Activated naive CD4-positive, alpha-beta T cell treated with anti-CD3 and anti-CD28 coated beads for 36 hours (primary cell): ENCODE data around the gene RAB18. TPM values are rescaled to one million over a fixed set of nuclear protein-coding genes. Genes with fewer than 3 reads are reported as not detected.
A peak's percentile ranks its signal among the peaks of the same experiment; 100 is the strongest.
"Not testable (repeated sequence)": the region's sequence is repeated elsewhere in the genome, so short reads cannot be mapped to it uniquely, and the experiment has no call there.

Source experiments
- CTCF ChIA-PET: fragments of 350-600 bp; sonication (Branson Sonifier 250); formaldehyde crosslinking; loops from one replicate; lab custom pipeline; 2021; ENCODE audit warnings: antibody characterized with exemption; lab: Charles Lee
- DNase-seq: peaks from one replicate; pipeline ENCODE4 v3.0.0-alpha.2; 2020
- H3K27ac Mint-ChIP-seq: one replicate; pipeline ENCODE4 v1.8.0; 2021; ENCODE audit warnings: mild to moderate bottlenecking, mixed read lengths
- H3K27me3 Mint-ChIP-seq: one replicate; pipeline ENCODE4 v1.8.0; 2021; ENCODE audit warnings: low read depth, mixed read lengths
- H3K36me3 Mint-ChIP-seq: one replicate; pipeline ENCODE4 v1.8.0; 2021; ENCODE audit warnings: low read depth, mixed read lengths
- H3K4me1 Mint-ChIP-seq: one replicate; pipeline ENCODE4 v1.8.0; 2021; ENCODE audit warnings: low read depth, mixed read lengths
- H3K4me3 Mint-ChIP-seq: one replicate; pipeline ENCODE4 v1.8.0; 2021; ENCODE audit warnings: mild to moderate bottlenecking, moderate library complexity, mixed read lengths
- H3K9me3 Mint-ChIP-seq: one replicate; pipeline ENCODE4 v1.8.0; 2021; ENCODE audit warnings: mixed read lengths
- intact Hi-C: fragments of 100-400 bp; cut with micrococcal nuclease; formaldehyde crosslinking; loops from one replicate; pipeline ENCODE4 v1.15.1; 2023
- total RNA-seq, 2 experiments: library from RNA; stranded (reverse); gene quantifications; one replicate each; pipeline ENCODE4 v1.2.3, GENCODE V29; 2021

Gene RAB18
- total RNA-seq, 2 experiments from 2014 or later, result 35.4 to 41.3 TPM

- no peaks in the 10 kb centered on the region for H3K27me3 Mint-ChIP-seq
- intact Hi-C loops, result no loop called here
- no peak overlapping the region for H3K4me3 Mint-ChIP-seq
- no peak for DNase-seq
- peaks cover 7% of the 10 kb centered on the region for H3K9me3 Mint-ChIP-seq
- peaks cover 4% of the 10 kb centered on the region for H3K36me3 Mint-ChIP-seq
- CTCF ChIA-PET, result interaction anchor here (0.8 to 1.5 kb wide), 2 partner anchors 9 to 37 kb away, joined by 4 to 7 read pairs; no protein-coding TSS in a partner anchor
- no peaks in the 10 kb centered on the region for H3K4me1 Mint-ChIP-seq
- no peak overlapping the region for H3K27ac Mint-ChIP-seq
Measured at GRCh38 chr10:27482984-27483956, 20.8 kb upstream of the RAB18 start.

DNA sequence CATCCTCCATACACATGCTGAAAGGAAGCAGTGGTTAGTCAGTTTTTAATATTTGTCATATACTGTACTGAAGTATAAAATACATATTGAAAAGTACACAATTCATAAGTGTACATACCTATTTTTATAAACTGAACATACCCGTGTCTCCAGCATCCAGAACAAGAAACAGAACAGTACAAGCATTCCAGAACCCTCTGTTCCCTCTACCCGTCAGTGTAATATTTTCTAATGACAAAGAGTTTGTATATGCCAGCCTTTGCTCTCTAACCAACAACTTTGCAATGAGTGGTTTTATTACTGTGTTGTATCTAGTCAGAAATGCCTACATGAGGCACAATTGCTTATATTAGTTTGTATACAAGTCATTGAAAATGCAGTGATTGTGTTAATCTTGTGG, 18.7 kb upstream of the RAB18 start:
- intact Hi-C loops, result no loop called here
- H3K27me3 Mint-ChIP-seq, result no peaks in the 10 kb centered on the region
- H3K9me3 Mint-ChIP-seq, result peaks cover 10% of the 10 kb centered on the region
- CTCF ChIA-PET, result interaction anchor here (1.2 to 1.4 kb wide), 2 partner anchors 11 to 39 kb away, joined by 3 to 5 read pairs; no protein-coding TSS in a partner anchor
- H3K4me1 Mint-ChIP-seq, result no peaks in the 10 kb centered on the region
- DNase-seq, result no peak
- H3K36me3 Mint-ChIP-seq, result peaks cover 4% of the 10 kb centered on the region
- H3K4me3 Mint-ChIP-seq, result no peak overlapping the region
- no peak overlapping the region for H3K27ac Mint-ChIP-seq

DNA sequence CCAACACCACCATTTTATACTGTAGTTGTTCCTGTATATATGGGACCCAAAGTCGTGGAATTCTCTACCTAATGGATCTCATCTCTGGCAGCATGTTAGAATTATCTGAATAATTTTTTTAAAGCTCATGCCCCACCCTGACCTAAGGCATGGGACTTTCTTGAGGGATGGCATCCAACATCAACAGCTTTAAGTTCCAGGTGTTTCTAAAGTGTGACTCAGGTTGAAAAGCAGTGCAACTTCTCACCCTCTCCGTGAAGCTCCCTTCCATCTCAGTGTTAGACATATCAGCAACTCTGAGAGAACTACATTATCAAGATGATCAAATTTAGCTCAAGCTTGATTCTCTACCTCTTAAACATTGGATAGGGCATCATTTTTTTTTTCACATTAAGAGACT, 18.1 kb upstream of the RAB18 start:
- intact Hi-C loops, result no loop called here
- Mint-ChIP-seq H3K4me3 (no peak overlapping the region), H3K9me3 (peaks cover 16% of the 10 kb centered on the region), H3K27me3 (no peaks in the 10 kb centered on the region), H3K36me3 (peaks cover 8% of the 10 kb centered on the region), H3K4me1 (no peaks in the 10 kb centered on the region), H3K27ac (no peak overlapping the region)
- CTCF ChIA-PET, result interaction anchor here (0.6 to 1.4 kb wide), 3 partner anchors 39 to 167 kb away, joined by 3 to 5 read pairs (median 3); no protein-coding TSS in a partner anchor
- no peak for DNase-seq

DNA sequence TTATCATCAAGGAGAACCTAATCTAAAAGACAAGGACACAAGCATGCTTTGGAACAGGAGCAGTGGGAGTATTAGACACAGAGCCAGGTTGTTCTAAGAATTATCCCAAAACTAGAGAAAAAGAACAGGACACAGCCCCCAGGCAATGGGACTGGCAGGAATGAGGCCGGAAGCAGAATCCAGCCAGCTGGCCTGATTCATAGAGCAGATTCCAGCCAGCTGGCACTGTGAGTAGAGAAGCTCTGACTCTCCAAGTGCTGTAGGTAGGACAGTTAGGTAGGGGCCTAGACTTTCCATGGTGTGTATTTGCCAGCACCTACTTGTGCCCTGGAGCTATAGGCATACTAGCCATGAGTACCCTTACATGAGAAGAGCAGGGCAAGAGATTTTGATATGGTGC, 13.3 kb upstream of the RAB18 start:
- CTCF ChIA-PET, result no interaction called here
- no peak overlapping the region for H3K27ac Mint-ChIP-seq
- peaks cover 23% of the 10 kb centered on the region for H3K9me3 Mint-ChIP-seq
- DNase-seq, result no peak
- H3K4me1 Mint-ChIP-seq, result no peaks in the 10 kb centered on the region
- peaks cover 9% of the 10 kb centered on the region for H3K36me3 Mint-ChIP-seq
- intact Hi-C loops, result no loop called here
- no peaks in the 10 kb centered on the region for H3K27me3 Mint-ChIP-seq
- no peak overlapping the region for H3K4me3 Mint-ChIP-seq

DNA sequence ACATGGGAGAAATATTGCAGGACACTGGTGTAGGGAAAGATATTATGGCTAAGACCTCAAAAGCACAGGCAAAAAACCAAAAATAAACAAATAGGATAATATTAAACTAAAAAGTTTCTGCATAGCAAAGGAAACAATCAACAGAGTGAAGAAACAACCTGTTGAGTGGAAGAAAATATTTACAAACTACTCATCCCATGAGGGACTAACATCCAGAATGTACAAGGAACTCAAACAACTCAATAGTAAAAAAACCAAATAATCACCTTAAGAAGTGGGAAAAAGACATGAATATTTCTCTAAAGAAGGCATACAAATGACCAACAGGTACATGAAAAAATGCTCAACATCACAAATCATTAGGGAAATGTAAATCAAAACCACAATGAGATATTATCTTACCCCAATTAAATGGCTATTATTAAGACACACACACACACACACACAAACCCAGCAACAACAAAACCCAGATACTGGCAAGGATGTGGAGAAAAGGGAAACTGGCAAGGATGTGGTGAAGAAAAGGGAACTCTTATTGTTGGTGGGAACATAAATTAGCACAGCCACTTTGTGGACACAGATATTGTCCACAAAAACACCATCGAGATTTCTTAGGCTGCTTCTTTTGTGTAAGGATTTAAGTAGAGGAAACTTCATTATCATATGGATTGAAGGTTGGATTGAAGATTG, 9.8 kb upstream of the RAB18 start:
- H3K9me3 Mint-ChIP-seq, result peaks cover 12% of the 10 kb centered on the region
- CTCF ChIA-PET, result no interaction called here
- H3K27ac Mint-ChIP-seq, result no peak overlapping the region
- peaks cover 5% of the 10 kb centered on the region for H3K36me3 Mint-ChIP-seq
- no peak for DNase-seq
- H3K27me3 Mint-ChIP-seq, result no peaks in the 10 kb centered on the region
- no peak overlapping the region for H3K4me3 Mint-ChIP-seq
- no peaks in the 10 kb centered on the region for H3K4me1 Mint-ChIP-seq
- intact Hi-C loops, result no loop called here

DNA sequence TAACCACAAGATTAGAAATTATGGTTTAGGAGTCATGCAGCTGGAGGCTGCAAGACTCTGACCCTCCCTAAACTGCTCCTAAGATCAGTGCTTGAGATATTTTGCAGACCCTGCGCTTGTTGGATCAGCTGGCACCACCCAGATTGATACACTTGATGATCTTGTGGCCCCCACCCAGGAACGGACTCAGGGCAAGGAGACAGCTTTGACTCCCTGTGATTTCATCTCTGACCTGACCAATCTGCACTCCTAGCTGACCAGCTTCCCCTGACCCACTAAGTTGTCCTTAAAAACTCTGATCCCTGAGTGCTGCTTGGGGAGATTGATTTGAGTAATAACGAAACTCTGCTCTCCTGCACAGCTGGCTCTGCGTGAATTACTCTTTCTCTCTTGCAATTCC, 8.0 kb upstream of the RAB18 start:
- Mint-ChIP-seq H3K27ac (no peak overlapping the region), H3K4me1 (no peaks in the 10 kb centered on the region), H3K9me3 (peaks cover 5% of the 10 kb centered on the region), H3K36me3 (no peaks in the 10 kb centered on the region), H3K4me3 (no peak overlapping the region), H3K27me3 (no peaks in the 10 kb centered on the region)
- intact Hi-C loops, result no loop called here
- no peak for DNase-seq
- CTCF ChIA-PET, result no interaction called here

- Mint-ChIP-seq H3K4me3 (no peak overlapping the region), H3K4me1 (peaks cover 9% of the 10 kb centered on the region), H3K9me3 (no peaks in the 10 kb centered on the region), H3K27ac (no peak overlapping the region), H3K36me3 (peaks cover 2% of the 10 kb centered on the region), H3K27me3 (no peaks in the 10 kb centered on the region)
- intact Hi-C loops, result loop anchor here (5.0 to 10.0 kb wide), 3 partner anchors 677 to 1065 kb away; partner anchors contain the start of gene APBB1IP
- DNase-seq, result no peak
- CTCF ChIA-PET, result interaction anchor here (0.6 kb wide), 1 partner anchor 392 kb away, joined by 3 read pairs; no protein-coding TSS in a partner anchor
Measured at GRCh38 chr10:27500096-27500495, 4.0 kb upstream of the RAB18 start.

DNA sequence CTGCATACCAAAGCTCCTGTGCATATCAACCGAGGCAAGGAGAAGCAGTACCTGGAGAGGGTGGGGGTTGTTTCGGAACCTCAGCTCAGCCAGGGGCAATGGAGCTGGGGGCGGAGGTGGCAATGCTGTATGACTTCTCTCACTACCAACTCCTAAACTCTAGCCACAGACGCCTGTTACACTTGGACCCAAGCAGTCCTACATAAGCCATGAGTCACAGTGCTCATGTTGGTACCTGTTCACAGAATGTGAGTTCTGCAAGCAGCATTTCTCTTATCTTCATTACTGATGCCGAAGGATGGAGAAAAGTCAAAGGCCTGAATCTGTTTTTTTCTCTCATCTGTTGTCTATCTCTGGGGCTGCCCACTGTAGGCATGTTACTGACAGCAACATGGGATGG, 3.2 kb upstream of the RAB18 start:
- H3K4me1 Mint-ChIP-seq, result peaks cover 14% of the 10 kb centered on the region
- H3K27ac Mint-ChIP-seq, result no peak overlapping the region
- no peaks in the 10 kb centered on the region for H3K27me3 Mint-ChIP-seq
- no peak overlapping the region for H3K4me3 Mint-ChIP-seq
- intact Hi-C loops, result loop anchor here (5.0 to 10.0 kb wide), 3 partner anchors 676 to 1066 kb away; partner anchors contain the start of gene APBB1IP
- DNase-seq, result no peak
- CTCF ChIA-PET, result no interaction called here
- peaks cover 2% of the 10 kb centered on the region for H3K36me3 Mint-ChIP-seq
- no peaks in the 10 kb centered on the region for H3K9me3 Mint-ChIP-seq

GRCh38 chr10:27503498-27504006, 552 bp upstream of the RAB18 start:
- Mint-ChIP-seq H3K27me3 (no peaks in the 10 kb centered on the region), H3K36me3 (peaks cover 3% of the 10 kb centered on the region), H3K9me3 (no peaks in the 10 kb centered on the region), H3K4me1 (peaks cover 35% of the 10 kb centered on the region), H3K27ac (peak overlapping the region; percentile 92), H3K4me3 (peak overlapping the region; percentile 99)
- no peak for DNase-seq
- intact Hi-C loops, result loop anchor here (1.0 to 10.0 kb wide), 12 partner anchors 38 to 1069 kb away; partner anchors contain the start of genes APBB1IP and MASTL
- CTCF ChIA-PET, result interaction anchor here (0.8 kb wide), 1 partner anchor 40 kb away, joined by 3 read pairs; no protein-coding TSS in a partner anchor

DNA sequence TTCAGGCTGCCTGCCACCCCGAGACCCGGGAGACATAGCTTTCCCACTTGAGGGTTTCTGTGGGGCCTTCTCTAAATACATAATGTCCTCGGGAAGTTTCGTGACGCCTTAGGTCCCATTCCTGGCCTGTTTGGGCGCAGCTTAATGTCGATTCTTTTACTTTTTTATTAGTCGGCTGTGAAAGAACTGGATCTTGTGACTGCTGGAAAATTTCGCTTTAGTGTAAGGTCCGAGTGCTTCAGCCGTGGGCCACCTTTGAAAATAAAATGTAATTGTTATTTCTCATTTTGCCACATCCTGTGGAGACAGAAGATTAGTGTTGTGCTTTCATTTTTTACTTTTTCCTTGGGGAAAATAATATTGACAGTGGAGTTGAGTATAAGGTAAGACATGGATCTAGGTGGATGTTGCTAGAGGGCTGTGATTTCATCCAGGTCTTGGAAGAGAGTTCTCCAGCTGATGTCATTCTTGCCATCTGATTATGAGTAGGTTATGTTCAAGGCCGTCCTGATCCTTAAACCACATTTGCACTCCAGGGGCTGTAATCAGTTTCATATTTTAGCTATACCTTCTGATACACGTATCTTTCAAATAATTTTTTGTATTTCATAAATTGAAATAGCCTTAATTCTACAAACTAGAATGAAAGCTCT, 830 bp downstream of the RAB18 start:
- peaks cover 47% of the 10 kb centered on the region for H3K4me1 Mint-ChIP-seq
- intact Hi-C loops, result loop anchor here (1.0 to 10.0 kb wide), 12 partner anchors 40 to 1070 kb away; partner anchors contain the start of genes APBB1IP and MASTL
- peak overlapping the region; percentile 92 for H3K27ac Mint-ChIP-seq
- CTCF ChIA-PET, result interaction anchor here (1.1 kb wide), 1 partner anchor 29 kb away, joined by 4 read pairs; no protein-coding TSS in a partner anchor
- H3K4me3 Mint-ChIP-seq, result peak overlapping the region; percentile 99
- H3K27me3 Mint-ChIP-seq, result no peaks in the 10 kb centered on the region
- no peak for DNase-seq
- peaks cover 7% of the 10 kb centered on the region for H3K36me3 Mint-ChIP-seq
- no peaks in the 10 kb centered on the region for H3K9me3 Mint-ChIP-seq

DNA sequence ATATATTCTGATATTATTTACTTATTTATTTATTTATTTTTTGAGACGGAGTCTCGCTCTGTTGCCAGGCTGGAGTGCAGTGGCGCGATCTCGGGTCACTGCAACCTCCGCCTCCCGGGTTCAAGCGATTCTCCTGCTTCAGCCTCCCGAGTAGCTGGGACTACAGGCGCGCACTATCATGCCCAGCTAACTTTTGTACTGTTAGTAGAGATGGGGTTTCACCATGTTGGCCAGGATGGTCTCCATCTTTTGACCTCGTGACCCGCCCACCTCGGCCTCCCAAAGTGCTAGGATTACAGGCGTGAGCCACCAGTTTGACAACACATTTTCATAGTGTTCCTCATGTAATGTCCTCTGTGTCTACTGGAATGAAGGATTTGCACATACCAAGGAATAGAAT, 1.4 kb downstream of the RAB18 start:
- DNase-seq, H3K9me3 Mint-ChIP-seq, H3K27me3 Mint-ChIP-seq, H3K27ac Mint-ChIP-seq: not testable (repeated sequence)
- H3K4me1 Mint-ChIP-seq, result peaks cover 53% of the 10 kb centered on the region
- intact Hi-C loops, result loop anchor here (2.0 to 10.0 kb wide), 3 partner anchors 59 to 1071 kb away; partner anchors contain the start of gene APBB1IP
- H3K4me3 Mint-ChIP-seq, result peak overlapping the region; percentile 61
- H3K36me3 Mint-ChIP-seq, result peaks cover 12% of the 10 kb centered on the region
- CTCF ChIA-PET, result interaction anchor here (1.1 kb wide), 1 partner anchor 29 kb away, joined by 4 read pairs; no protein-coding TSS in a partner anchor
